Heart left ventricle (tissue), 16 donors: ENCODE data around the gene PRKCH. TPM values are rescaled to one million over a fixed set of nuclear protein-coding genes. Genes with fewer than 3 reads are reported as not detected.

Experiments used
- ATAC-seq, 4 donors: fragments of 200-7000 bp; cut with Tn5 transposase; one replicate each; pipeline ENCODE4 v1.9.1; 2020 to 2022; ENCODE audit warnings: moderate library complexity in 4 of 4, mild to moderate bottlenecking in 3 of 4, moderate number of reproducible peaks in 1 of 4
- DNase-seq, 5 donors: peaks; one replicate each; pipeline ENCODE4 v3.0.0-alpha.2; 2020
- H3K27ac ChIP-seq, 12 donors: fragments of 200-600 bp; sonication (generic) in 4 of 12; one replicate each; pipeline versions ENCODE4 v1.5.0 to v1.8.0; 2016 to 2022; ENCODE audit warnings: mild to moderate bottlenecking in 2 of 12
- H3K27me3 ChIP-seq, 9 donors: fragments of 200-600 bp; sonication (generic) in 2 of 9; one replicate each; pipeline versions ENCODE4 v1.5.1 to v1.8.0; 2016 to 2022; ENCODE audit warnings: mild to moderate bottlenecking in 3 of 9
- H3K36me3 ChIP-seq, 9 donors: fragments of 200-600 bp; sonication (generic) in 2 of 9; one replicate each; pipeline versions ENCODE4 v1.5.0 to v1.8.0; 2018 to 2022; ENCODE audit warnings: mild to moderate bottlenecking in 2 of 9
- H3K4me1 ChIP-seq, 12 donors: fragments of 200-600 bp; sonication (generic) in 4 of 12; one replicate each; pipeline versions ENCODE4 v1.5.0 to v1.8.0; 2016 to 2022; ENCODE audit warnings: mild to moderate bottlenecking in 3 of 12
- H3K4me3 ChIP-seq, 12 donors: fragments of 200-600 bp; sonication (generic) in 4 of 12; one replicate each; pipeline versions ENCODE4 v1.5.0 to v1.8.0; 2017 to 2022; ENCODE audit warnings: mild to moderate bottlenecking in 9 of 12, moderate library complexity in 4 of 12
- H3K9me3 ChIP-seq, 12 donors: fragments of 200-600 bp; sonication (generic) in 4 of 12; one replicate each; pipeline versions ENCODE4 v1.5.0 to v1.8.0; 2016 to 2022; ENCODE audit warnings: mild to moderate bottlenecking in 1 of 12
- CTCF ChIP-seq, 12 donors: fragments of 200-600 bp; sonication (generic) in 4 of 12; IDR thresholded peaks; one replicate each; pipeline versions ENCODE4 v1.5.0 to v1.8.0; 2018 to 2022; ENCODE audit warnings: antibody characterized with exemption in 12 of 12, mild to moderate bottlenecking in 5 of 12
- POLR2A ChIP-seq, 2 donors: fragments of 450-650 bp; IDR thresholded peaks; one replicate each; pipeline ENCODE4 v1.6.1; 2017; ENCODE audit warnings: antibody characterized with exemption in 2 of 2, mild to moderate bottlenecking in 2 of 2, moderate library complexity in 2 of 2
- WGBS, 4 donors: extraction: QIAGEN DNeasy Blood & Tissue Kit in 2 of 4; methylation state at CpG; one replicate each; pipeline versions ENCODE4 v1.1.5 to v1.1.7; 2013 to 2018; 5-methylcytosine and 5-hydroxymethylcytosine counted together
- intact Hi-C, 10 donors: fragments of 100-400 bp; cut with DNase I; formaldehyde crosslinking; loops; one replicate each; pipeline versions ENCODE4 v1.11.1 to v1.14.2; 2022
- polyA plus RNA-seq, 2 donors: library from polyadenylated mRNA; stranded (reverse); fragments of 200-250 nt; gene quantifications; one replicate each; pipeline ENCODE4 v1.2.3, GENCODE V29; 2013
- total RNA-seq, 9 donors: library from RNA; depleted of rRNA in 2 of 9; stranded (reverse); fragments of >200 nt in 2 of 9; fragmentation: NEBNext Ultra II Directional in 3 of 9; extraction: Animal tissue kit (Norgen Biotek cat#: 25700) in 3 of 9; gene quantifications; one replicate each; pipeline versions ENCODE4 v1.1.0 to v1.2.4, GENCODE V29; 2016 to 2023
- donor health status: ischemic (EF 13 %, LVEDD 7.1; RV severe dilation, severe dysfunction).
- donor health status: healthy with polysubstance abuse.
- donor health status: DM: no; HTN: yes; CAD: no.
- donor health status: DM: no; HTN: no; CAD: no.
- donor health status: ischemic (EF 25% LVEDD 6.9; RV normal size, moderate dysfunction).
- donor health status: ischemic (EF 25% LVEDD 5.7; RV mildly dilated, moderate dysfunction).
- donor health status: healthy.
- donor health status: DM: yes; HTN: yes; CAD: no.
- donor health status: ischemic (EF 35%, LVEDD 5.7; RV mildly dilated, moderate dysfunction).
- donor health status: nonischemic (EF 11% LVEDD 7.7; RV severe dilation, severe dysfunction).
- donor health status: DM: yes; HTN: yes; CAD: no.
- donor health status: PGD.
- donor health status: ischemic (EF 29% LVEDD 5.4; RV normal size, mild dysfunction).
- donor health status: nonischemic (EF 23%, LVEDD 6.1; RV moderate dilation, normal function).

PRKCH gene
- total and polyA plus RNA-seq, 11 donors: 6.1 to 49.2 (median 21.7) TPM

GRCh38 chr14:61493239-61493638 is 171.9 kb downstream of the PRKCH start:
- peaks cover 0 to 13% (median 0%) of the 10 kb centered on the region in 9 donors for H3K36me3 ChIP-seq
- H3K27me3 ChIP-seq: no peaks in the 10 kb centered on the region
- TF ChIP-seq POLR2A (IDR thresholded peaks at IDR 0.05) (no peak), CTCF (IDR thresholded peaks at IDR 0.05) (no peak)
- DNase-seq (no peak), ATAC-seq (no peak)
- H3K9me3 ChIP-seq: no peaks in the 10 kb centered on the region
- H3K27ac ChIP-seq: no peak overlapping the region
- H3K4me3 ChIP-seq: no peak overlapping the region
- peaks cover 0 to 68% (median 23%) of the 10 kb centered on the region in 12 donors for H3K4me1 ChIP-seq
- WGBS, 4 donors: 53 to 65% (median 62%) methylated on average over 3 of the region's 3 CpGs
- intact Hi-C loops: no loop called here

- Histone ChIP-seq H3K27me3 (no peaks in the 10 kb centered on the region), H3K4me3 (no peak overlapping the region), H3K9me3 (no peaks in the 10 kb centered on the region), H3K4me1 (peaks cover under 1 to 68% (median 24%) of the 10 kb centered on the region in 12 donors), H3K27ac (peak overlapping the region in 1 of 12 donors; percentile 3), H3K36me3 (peaks cover 0 to 13% (median 0%) of the 10 kb centered on the region in 9 donors)
- WGBS, 4 donors: 54 to 75% (median 66%) methylated on average over 1 of the region's 1 CpG
- intact Hi-C loops: no loop called here
- DNase-seq (no peak), ATAC-seq (no peak)
- no peak for TF ChIP-seq CTCF (IDR thresholded peaks at IDR 0.05)
- TF ChIP-seq POLR2A (IDR thresholded peaks at IDR 0.05): no peak
These were observed 172.6 kb downstream of the PRKCH start for GRCh38 chr14:61494018-61494417.

GRCh38 chr14:61495809-61496208 is 174.4 kb downstream of the PRKCH start:
- Histone ChIP-seq H3K9me3 (no peaks in the 10 kb centered on the region), H3K27ac (no peak overlapping the region), H3K36me3 (peaks cover 0 to 13% (median 0%) of the 10 kb centered on the region in 9 donors), H3K4me3 (no peak overlapping the region), H3K27me3 (no peaks in the 10 kb centered on the region), H3K4me1 (peaks cover 3 to 66% (median 19%) of the 10 kb centered on the region in 12 donors)
- ATAC-seq (no peak), DNase-seq (no peak)
- no peak for TF ChIP-seq CTCF (IDR thresholded peaks at IDR 0.05)
- TF ChIP-seq POLR2A (IDR thresholded peaks at IDR 0.05): no peak
- 94 to 99% (median 97%) methylated on average over 5 of the region's 5 CpGs for WGBS, 4 donors
- intact Hi-C loops: no loop called here

- H3K4me1 ChIP-seq: peaks cover 3 to 66% (median 14%) of the 10 kb centered on the region in 12 donors
- H3K27ac ChIP-seq: peak overlapping the region in 3 of 12 donors; percentile 5 to 69 (median 22)
- 13 to 25% (median 21%) methylated on average over 3 of the region's 3 CpGs for WGBS, 4 donors
- intact Hi-C loops: no loop called here
- H3K4me3 ChIP-seq: no peak overlapping the region
- ATAC-seq: peak in 3 of 4 donors; percentile 14 to 40 (median 34)
- DNase-seq: no peak
- no peaks in the 10 kb centered on the region for H3K27me3 ChIP-seq
- no peak for TF ChIP-seq POLR2A (IDR thresholded peaks at IDR 0.05)
- no peak for TF ChIP-seq CTCF (IDR thresholded peaks at IDR 0.05)
- no peaks in the 10 kb centered on the region for H3K9me3 ChIP-seq
- peaks cover 0 to 4% (median 0%) of the 10 kb centered on the region in 9 donors for H3K36me3 ChIP-seq
These were observed 176.9 kb downstream of the PRKCH start for GRCh38 chr14:61498303-61498702.
